Smooth muscle cell (in vitro differentiated cells): Measurements from ENCODE around the gene MAD1L1. TPM values are rescaled to one million over a fixed set of nuclear protein-coding genes. Genes with fewer than 3 reads are reported as not detected.

Experiments
- DNase-seq: peaks from one replicate; lab custom pipeline; 2025; ENCODE audit not compliant: unreplicated experiment; lab: John Stamatoyannopoulos, UW
- H2AFZ ChIP-seq: fragments of 200-600 bp; sonication (generic); 2 replicates; pipeline ENCODE4 v1.6.0; 2016; ENCODE audit warnings: antibody characterized with exemption, low read depth, mild to moderate bottlenecking
- H3F3A ChIP-seq: fragments of 200-600 bp; sonication (generic); 2 replicates; pipeline ENCODE4 v1.6.0; 2017; ENCODE audit warnings: antibody characterized with exemption, low read depth
- H3K27ac ChIP-seq: fragments of 200-600 bp; sonication (generic); 2 replicates; pipeline ENCODE4 v1.5.1; 2016; ENCODE audit warnings: low read depth, mild to moderate bottlenecking
- H3K27me3 ChIP-seq: fragments of 200-600 bp; sonication (generic); 2 replicates; pipeline ENCODE4 v1.6.1; 2016; ENCODE audit warnings: low read depth, mild to moderate bottlenecking
- H3K36me3 ChIP-seq: fragments of 200-600 bp; sonication (generic); 2 replicates; pipeline ENCODE4 v1.5.1; 2016; ENCODE audit warnings: low read depth
- H3K4me1 ChIP-seq: fragments of 200-600 bp; sonication (generic); 2 replicates; pipeline ENCODE4 v1.5.1; 2016; ENCODE audit warnings: low read depth
- H3K4me2 ChIP-seq: fragments of 200-600 bp; sonication (generic); 2 replicates; pipeline ENCODE4 v1.6.0; 2016; ENCODE audit warnings: mild to moderate bottlenecking
- H3K4me3 ChIP-seq: fragments of 200-600 bp; sonication (generic); 2 replicates; pipeline ENCODE4 v1.5.1; 2016; ENCODE audit warnings: mild to moderate bottlenecking
- H3K79me2 ChIP-seq: fragments of 200-600 bp; sonication (generic); 2 replicates; pipeline ENCODE4 v1.6.0; 2016; ENCODE audit warnings: low read depth, mild to moderate bottlenecking
- H3K9ac ChIP-seq: fragments of 200-600 bp; sonication (generic); 2 replicates; pipeline ENCODE4 v1.6.0; 2016; ENCODE audit warnings: low read depth
- H3K9me3 ChIP-seq: fragments of 200-600 bp; sonication (generic); replicated peaks from 2 replicates; pipeline ENCODE4 v1.5.1; 2016; ENCODE audit warnings: low read depth
- H4K20me1 ChIP-seq: fragments of 200-600 bp; sonication (generic); 2 replicates; pipeline ENCODE4 v1.6.0; 2016; ENCODE audit warnings: low read depth
- CTCF ChIP-seq: fragments of 200-600 bp; sonication (generic); IDR thresholded peaks from 2 replicates; pipeline ENCODE4 v1.5.1; 2017; ENCODE audit warnings: borderline replicate concordance, mild to moderate bottlenecking, antibody characterized with exemption; ENCODE audit not compliant: insufficient read depth, poor library complexity, severe bottlenecking
- WGBS: methylation state at CpG from one replicate; pipeline ENCODE4 v1.1.7; 2016; ENCODE audit warnings: low lambda C conversion rate; 5-methylcytosine and 5-hydroxymethylcytosine counted together
- polyA plus RNA-seq: library from polyadenylated mRNA; unstranded; fragments of >200 nt; fragmentation: Nextera tagmentation; extraction: Ambion mirVana; gene quantifications from 2 replicates; pipeline ENCODE4 v1.2.1, GENCODE V29; 2016
- total RNA-seq: library from RNA; depleted of rRNA; stranded (reverse); fragments of >200 nt; gene quantifications from 2 replicates; pipeline ENCODE4 v1.2.3, GENCODE V29; 2014

Gene MAD1L1
- total and polyA plus RNA-seq, 2 experiments from 2014 or later: 33.4 to 60.7 TPM

GRCh38 chr7:2070151-2070763 is 162.5 kb downstream of the MAD1L1 start:
- H3K4me2 ChIP-seq: no peak overlapping the region
- H3F3A ChIP-seq: no peaks in the 10 kb centered on the region
- H3K36me3 ChIP-seq: no peaks in the 10 kb centered on the region
- WGBS: 87% methylated on average over 20 of the region's 20 CpGs
- H3K27ac ChIP-seq: no peak overlapping the region
- peaks cover 13% of the 10 kb centered on the region for H3K4me1 ChIP-seq
- TF ChIP-seq CTCF: no peak
- no peaks in the 10 kb centered on the region for H3K9me3 ChIP-seq
- peaks cover 3% of the 10 kb centered on the region for H4K20me1 ChIP-seq
- no peak for DNase-seq
- H3K79me2 ChIP-seq: no peaks in the 10 kb centered on the region
- no peak overlapping the region for H3K9ac ChIP-seq
- no peak overlapping the region for H3K4me3 ChIP-seq
- H3K27me3 ChIP-seq: no peaks in the 10 kb centered on the region
- H2AFZ ChIP-seq: no peak overlapping the region

GRCh38 chr7:2069472-2069860 is 163.3 kb downstream of the MAD1L1 start:
- Histone ChIP-seq H3K4me3 (no peak overlapping the region), H3K4me1 (peaks cover 13% of the 10 kb centered on the region), H2AFZ (no peak overlapping the region), H3K4me2 (no peak overlapping the region), H3F3A (no peaks in the 10 kb centered on the region), H3K27me3 (no peaks in the 10 kb centered on the region), H3K9ac (no peak overlapping the region), H3K9me3 (no peaks in the 10 kb centered on the region), H3K27ac (no peak overlapping the region), H4K20me1 (peaks cover 3% of the 10 kb centered on the region), H3K79me2 (no peaks in the 10 kb centered on the region), H3K36me3 (no peaks in the 10 kb centered on the region)
- no peak for DNase-seq
- 88% methylated on average over 17 of the region's 17 CpGs for WGBS
- TF ChIP-seq CTCF: no peak

GRCh38 chr7:2068693-2069471 is 163.9 kb downstream of the MAD1L1 start:
- H3K4me1 ChIP-seq: peaks cover 13% of the 10 kb centered on the region
- H3K9ac ChIP-seq: no peak overlapping the region
- H3K9me3 ChIP-seq: no peaks in the 10 kb centered on the region
- no peaks in the 10 kb centered on the region for H3F3A ChIP-seq
- no peak overlapping the region for H3K4me3 ChIP-seq
- 96% methylated on average over 23 of the region's 23 CpGs for WGBS
- H4K20me1 ChIP-seq: peaks cover 3% of the 10 kb centered on the region
- no peak for DNase-seq
- no peaks in the 10 kb centered on the region for H3K79me2 ChIP-seq
- no peak overlapping the region for H2AFZ ChIP-seq
- H3K27ac ChIP-seq: no peak overlapping the region
- TF ChIP-seq CTCF: no peak
- no peaks in the 10 kb centered on the region for H3K27me3 ChIP-seq
- no peaks in the 10 kb centered on the region for H3K36me3 ChIP-seq
- no peak overlapping the region for H3K4me2 ChIP-seq
